Middle frontal gyrus (tissue), 1 donor: ENCODE data around the gene SUN2.
"Not testable (repeated sequence)": the region's sequence is repeated elsewhere in the genome, so short reads cannot be mapped to it uniquely, and the experiment has no call there.

ENCODE experiments used
- DNase-seq: peaks from one replicate; pipeline ENCODE4 v3.0.0-alpha.2; 2015; ENCODE audit warnings: low spot score; ENCODE audit errors: extremely low spot score

SUN2 gene

GRCh38 chr22:38755911-38756532 lies at the start of gene SUN2:
TSS of gene SUN2 (minus strand) at chr22:38755998. CDS start at chr22:38752628, 3,370 bp downstream.
- peak; percentile 94 for DNase-seq

- DNase-seq: not testable (repeated sequence)
Observed at GRCh38 chr22:38805041-38805593, 49.3 kb upstream of the SUN2 start.

GRCh38 chr22:38802671-38803121 lies 46.9 kb upstream of the SUN2 start:
- no peak for DNase-seq

- peak; percentile 43 for DNase-seq
Observed at GRCh38 chr22:38799265-38800002, 43.6 kb upstream of the SUN2 start.

GRCh38 chr22:38798496-38798895 lies 42.7 kb upstream of the SUN2 start:
- no peak for DNase-seq

GRCh38 chr22:38796262-38796957 lies 40.6 kb upstream of the SUN2 start:
- DNase-seq: no peak

GRCh38 chr22:38795569-38795968 lies 39.8 kb upstream of the SUN2 start:
- no peak for DNase-seq

- peak; percentile 96 for DNase-seq
Observed at GRCh38 chr22:38793721-38794466, 38.1 kb upstream of the SUN2 start, which contains the start of gene DNAL4. TSS of gene DNAL4 (minus strand) at chr22:38794143. CDS start at chr22:38782731, 11,412 bp downstream.

- DNase-seq: no peak
Observed at GRCh38 chr22:38793317-38793716, 37.5 kb upstream of the SUN2 start.

- DNase-seq: no peak
Observed at GRCh38 chr22:38792833-38793232, 37.0 kb upstream of the SUN2 start.

- DNase-seq: no peak
Observed at GRCh38 chr22:38789606-38790005, 33.8 kb upstream of the SUN2 start.

GRCh38 chr22:38788846-38789245 lies 33.0 kb upstream of the SUN2 start:
- DNase-seq: no peak

GRCh38 chr22:38788021-38788816 lies 32.4 kb upstream of the SUN2 start:
- no peak for DNase-seq

- DNase-seq: no peak
Observed at GRCh38 chr22:38786631-38787030, 30.8 kb upstream of the SUN2 start.

- no peak for DNase-seq
Observed at GRCh38 chr22:38784856-38785255, 29.1 kb upstream of the SUN2 start.

GRCh38 chr22:38784035-38784434 lies 28.2 kb upstream of the SUN2 start:
- no peak for DNase-seq

- no peak for DNase-seq
Observed at GRCh38 chr22:38783095-38783615, 27.4 kb upstream of the SUN2 start.

GRCh38 chr22:38782402-38783094 lies 26.8 kb upstream of the SUN2 start:
- no peak for DNase-seq

- DNase-seq: no peak
Observed at GRCh38 chr22:38781033-38781432, 25.2 kb upstream of the SUN2 start.
